Right lobe of liver (tissue), 6 donors: Measurements from ENCODE around the gene CDCA5. TPM values are rescaled to one million over a fixed set of nuclear protein-coding genes. Genes with fewer than 3 reads are reported as not detected.

Experiments used
- ATAC-seq, 4 donors: fragments of 200-7000 bp; cut with Tn5 transposase; one replicate each; pipeline ENCODE4 v1.9.1; 2020; ENCODE audit warnings: mild to moderate bottlenecking in 4 of 4, moderate library complexity in 4 of 4
- DNase-seq, 3 donors: peaks; one replicate each; pipeline ENCODE4 v3.0.0-alpha.2; 2020
- H3K27ac ChIP-seq, 3 donors: fragments of 200-600 bp; one replicate each; pipeline ENCODE4 v1.8.0; 2022
- H3K27me3 ChIP-seq, 2 donors: fragments of 200-600 bp; one replicate each; pipeline ENCODE4 v1.8.0; 2022
- H3K36me3 ChIP-seq, 4 donors: fragments of 200-600 bp; sonication (generic) in 1 of 4; one replicate each; pipeline versions ENCODE4 v1.5.1 to v1.8.0; 2017 to 2022; ENCODE audit warnings: control low read depth in 1 of 4
- H3K4me1 ChIP-seq, 4 donors: fragments of 200-600 bp; sonication (generic) in 1 of 4; one replicate each; pipeline versions ENCODE4 v1.5.1 to v1.8.0; 2017 to 2022; ENCODE audit warnings: control low read depth in 1 of 4
- H3K4me3 ChIP-seq, 3 donors: fragments of 200-600 bp; one replicate each; pipeline ENCODE4 v1.8.0; 2022
- H3K9me3 ChIP-seq, 4 donors: fragments of 200-600 bp; sonication (generic) in 1 of 4; one replicate each; pipeline versions ENCODE4 v1.5.1 to v1.8.0; 2017 to 2022; ENCODE audit warnings: control low read depth in 1 of 4
- POLR2A ChIP-seq: fragments of 450-650 bp; IDR thresholded peaks from one replicate; pipeline ENCODE4 v1.6.1; 2017; ENCODE audit warnings: antibody characterized with exemption, mild to moderate bottlenecking
- WGBS: methylation state at CpG from one replicate; pipeline ENCODE4 v1.1.6; 2018; ENCODE audit warnings: low coverage, low lambda C conversion rate; ENCODE audit not compliant: insufficient coverage; ENCODE audit errors: missing lambda C conversion rate; 5-methylcytosine and 5-hydroxymethylcytosine counted together
- intact Hi-C, 2 donors: fragments of 100-400 bp; cut with DNase I; formaldehyde crosslinking; loops; one replicate each; pipeline versions ENCODE4 v1.11.2 to v1.14.1; 2022
- total RNA-seq, 6 experiments: library from RNA; depleted of rRNA in 2 of 6; stranded (reverse); fragments of >200 nt in 2 of 6; fragmentation: NEBNext Ultra II Directional in 3 of 6; extraction: Animal tissue kit (Norgen Biotek cat#: 25700) in 3 of 6; gene quantifications; one replicate each; pipeline versions ENCODE4 v1.1.0 to v1.2.4, GENCODE V29; 2016 to 2023
- TF ChIP-seq, protein P1 (sequence below), 4 donors: fragments of 200-600 bp in 3 of 4; fragments of 450-650 bp in 1 of 4; IDR thresholded peaks; one replicate each; pipeline versions ENCODE4 v1.5.1 to v1.8.0; 2016 to 2022; ENCODE audit warnings: antibody characterized with exemption in 4 of 4, mild to moderate bottlenecking in 2 of 4
- donor health status: DM: no; HTN: yes; CAD: no.
- donor health status: DM: no; HTN: no; CAD: no.
- donor health status: DM: no; HTN: no; CAD: no.
- donor health status: DM: no; HTN: yes; CAD: no.
- donor health status: DM: no; HTN: yes; CAD: no.

CDCA5 gene
- total RNA-seq, 6 experiments from 2014 or later = 0.31 to 2.3 (median 1.0) TPM

DNA sequence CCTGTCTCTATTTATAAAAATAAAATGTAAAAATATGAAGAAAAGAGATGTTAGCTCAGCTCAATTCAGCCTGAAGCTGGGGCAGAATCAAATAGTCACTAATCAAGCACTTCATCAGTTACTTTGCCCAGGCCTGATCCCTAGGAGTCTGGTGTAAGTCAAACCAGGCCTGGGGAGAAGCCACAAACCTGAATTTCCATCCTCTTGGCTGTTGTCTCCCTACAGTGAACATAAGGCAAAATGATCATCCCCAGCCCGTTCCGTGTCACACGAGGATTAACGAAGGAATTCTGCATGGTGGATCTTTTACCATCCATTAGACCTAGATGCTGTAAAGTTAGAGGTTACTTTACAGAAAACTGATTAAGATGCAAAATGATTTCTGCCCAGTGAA lies 19.0 kb downstream of the CDCA5 start:
- intact Hi-C loops = no loop called here
- no peak overlapping the region for H3K4me3 ChIP-seq
- no peak overlapping the region for H3K27ac ChIP-seq
- H3K4me1 ChIP-seq = no peaks in the 10 kb centered on the region
- no peaks in the 10 kb centered on the region for H3K27me3 ChIP-seq
- no peak for ATAC-seq
- no peaks in the 10 kb centered on the region for H3K36me3 ChIP-seq
- WGBS = 100% methylated on average over 4 of the region's 4 CpGs
- H3K9me3 ChIP-seq = no peaks in the 10 kb centered on the region
- DNase-seq = no peak
- no peak for TF ChIP-seq POLR2A

DNA sequence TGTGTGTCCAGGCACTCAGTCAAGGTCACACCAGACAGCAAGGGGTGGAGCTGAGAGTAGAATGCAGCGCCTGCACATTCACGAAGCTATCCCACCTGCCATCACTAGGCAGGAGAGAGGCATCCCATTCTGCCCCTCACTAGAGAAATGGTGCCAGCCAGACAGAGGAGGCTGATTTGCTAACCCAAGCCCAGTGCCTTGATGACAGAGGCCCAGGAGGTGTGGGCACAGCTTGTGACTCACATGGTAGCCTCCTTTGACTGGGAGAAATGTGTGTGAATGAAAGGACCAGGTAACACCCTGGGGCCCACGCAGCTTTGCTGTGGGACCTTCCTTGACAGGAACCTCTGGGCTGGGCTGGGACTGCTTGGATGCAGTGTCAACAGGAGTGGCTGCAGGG lies 20.3 kb downstream of the CDCA5 start:
- TF ChIP-seq, protein P1, sequence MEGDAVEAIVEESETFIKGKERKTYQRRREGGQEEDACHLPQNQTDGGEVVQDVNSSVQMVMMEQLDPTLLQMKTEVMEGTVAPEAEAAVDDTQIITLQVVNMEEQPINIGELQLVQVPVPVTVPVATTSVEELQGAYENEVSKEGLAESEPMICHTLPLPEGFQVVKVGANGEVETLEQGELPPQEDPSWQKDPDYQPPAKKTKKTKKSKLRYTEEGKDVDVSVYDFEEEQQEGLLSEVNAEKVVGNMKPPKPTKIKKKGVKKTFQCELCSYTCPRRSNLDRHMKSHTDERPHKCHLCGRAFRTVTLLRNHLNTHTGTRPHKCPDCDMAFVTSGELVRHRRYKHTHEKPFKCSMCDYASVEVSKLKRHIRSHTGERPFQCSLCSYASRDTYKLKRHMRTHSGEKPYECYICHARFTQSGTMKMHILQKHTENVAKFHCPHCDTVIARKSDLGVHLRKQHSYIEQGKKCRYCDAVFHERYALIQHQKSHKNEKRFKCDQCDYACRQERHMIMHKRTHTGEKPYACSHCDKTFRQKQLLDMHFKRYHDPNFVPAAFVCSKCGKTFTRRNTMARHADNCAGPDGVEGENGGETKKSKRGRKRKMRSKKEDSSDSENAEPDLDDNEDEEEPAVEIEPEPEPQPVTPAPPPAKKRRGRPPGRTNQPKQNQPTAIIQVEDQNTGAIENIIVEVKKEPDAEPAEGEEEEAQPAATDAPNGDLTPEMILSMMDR (IDR thresholded peaks at IDR 0.05) = no peak
- no peak for TF ChIP-seq POLR2A
- ATAC-seq (no peak), DNase-seq (no peak)
- H3K27me3 ChIP-seq = no peaks in the 10 kb centered on the region
- no peaks in the 10 kb centered on the region for H3K9me3 ChIP-seq
- intact Hi-C loops = no loop called here
- no peak overlapping the region for H3K27ac ChIP-seq
- H3K4me3 ChIP-seq = no peak overlapping the region
- no peaks in the 10 kb centered on the region for H3K36me3 ChIP-seq
- H3K4me1 ChIP-seq = no peaks in the 10 kb centered on the region
- WGBS = no CpG with 5 or more reads among the region's 3 CpGs

DNA sequence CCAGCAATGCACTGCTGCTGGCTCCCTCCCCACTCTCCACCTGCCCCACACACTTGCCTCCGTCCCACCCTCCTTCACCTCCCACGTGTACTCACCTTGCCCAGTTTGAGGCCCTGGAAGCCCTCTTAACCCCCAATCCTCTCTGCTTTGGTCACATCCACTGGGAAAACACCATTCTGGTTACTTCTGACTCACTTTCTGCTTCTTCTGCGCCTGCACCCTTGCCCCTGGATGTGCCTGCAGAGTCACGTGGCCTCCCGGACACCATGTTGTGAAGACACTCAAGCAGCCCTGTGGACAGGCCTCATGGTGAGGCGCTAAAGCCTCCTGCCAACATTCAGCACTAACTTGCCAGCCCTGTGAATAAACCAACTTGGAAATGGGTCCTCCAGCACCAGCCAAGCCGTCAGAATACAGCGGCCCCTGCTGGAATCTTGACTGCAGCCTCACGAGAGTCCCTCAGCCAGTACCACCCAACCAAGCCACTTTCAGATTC lies 22.9 kb downstream of the CDCA5 start:
- H3K27me3 ChIP-seq = no peaks in the 10 kb centered on the region
- no peaks in the 10 kb centered on the region for H3K9me3 ChIP-seq
- DNase-seq = no peak
- no peak for TF ChIP-seq POLR2A
- TF ChIP-seq, protein P1 (IDR thresholded peaks at IDR 0.05) = no peak
- H3K27ac ChIP-seq = no peak overlapping the region
- ATAC-seq = peak in 1 of 4 donors; percentile 24
- no peaks in the 10 kb centered on the region for H3K4me1 ChIP-seq
- no peaks in the 10 kb centered on the region for H3K36me3 ChIP-seq
- H3K4me3 ChIP-seq = no peak overlapping the region
- WGBS = 74% methylated on average over 8 of the region's 9 CpGs
- intact Hi-C loops = no loop called here

DNA sequence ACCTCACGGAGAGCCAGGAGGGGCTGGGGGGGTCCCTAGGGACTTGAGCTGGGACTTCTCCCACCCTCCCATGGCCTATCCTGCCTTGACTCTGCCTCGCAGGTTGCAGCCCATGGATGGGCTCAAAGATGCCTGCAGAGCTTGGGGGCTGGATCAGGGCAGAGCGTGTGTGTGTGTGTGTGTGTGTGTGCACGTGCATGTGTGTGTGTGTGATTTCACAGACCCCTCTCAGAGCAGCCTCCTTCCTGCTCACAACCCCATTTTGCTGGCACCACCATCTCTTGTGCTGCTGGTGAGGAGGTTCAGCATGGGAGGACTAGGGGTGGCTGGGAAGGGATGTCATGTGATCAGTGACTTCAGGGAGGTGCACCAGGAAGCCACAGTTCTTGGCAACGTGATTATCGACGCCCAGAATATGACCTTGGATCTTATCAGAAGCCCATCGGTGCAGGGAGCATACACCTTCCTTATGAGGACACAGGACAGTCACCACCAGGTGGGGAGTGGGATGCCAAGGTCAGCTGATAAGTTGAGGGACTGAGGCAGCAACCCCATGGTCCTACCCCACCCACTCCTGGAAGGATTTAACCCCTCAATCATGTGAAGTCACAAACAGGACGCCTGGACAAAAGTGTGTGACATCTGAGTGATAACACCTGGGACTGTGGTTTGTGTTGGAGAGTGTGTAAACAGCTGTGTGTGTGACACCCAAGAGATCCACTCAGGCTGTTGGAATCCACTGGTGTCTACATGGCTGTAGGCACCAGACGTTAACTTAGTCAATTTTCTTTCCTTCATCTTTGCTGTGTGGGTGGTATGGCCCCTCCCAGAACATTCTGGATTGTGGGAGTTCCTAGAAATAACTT lies 23.6 kb downstream of the CDCA5 start:
- no peak for DNase-seq
- no peak overlapping the region for H3K27ac ChIP-seq
- no peaks in the 10 kb centered on the region for H3K4me1 ChIP-seq
- WGBS = 37% methylated on average over 3 of the region's 10 CpGs
- no peak overlapping the region for H3K4me3 ChIP-seq
- no peak for ATAC-seq
- no peaks in the 10 kb centered on the region for H3K27me3 ChIP-seq
- TF ChIP-seq, protein P1 (IDR thresholded peaks at IDR 0.05) = no peak
- no peak for TF ChIP-seq POLR2A
- no peaks in the 10 kb centered on the region for H3K36me3 ChIP-seq
- H3K9me3 ChIP-seq = no peaks in the 10 kb centered on the region
- intact Hi-C loops = no loop called here

DNA sequence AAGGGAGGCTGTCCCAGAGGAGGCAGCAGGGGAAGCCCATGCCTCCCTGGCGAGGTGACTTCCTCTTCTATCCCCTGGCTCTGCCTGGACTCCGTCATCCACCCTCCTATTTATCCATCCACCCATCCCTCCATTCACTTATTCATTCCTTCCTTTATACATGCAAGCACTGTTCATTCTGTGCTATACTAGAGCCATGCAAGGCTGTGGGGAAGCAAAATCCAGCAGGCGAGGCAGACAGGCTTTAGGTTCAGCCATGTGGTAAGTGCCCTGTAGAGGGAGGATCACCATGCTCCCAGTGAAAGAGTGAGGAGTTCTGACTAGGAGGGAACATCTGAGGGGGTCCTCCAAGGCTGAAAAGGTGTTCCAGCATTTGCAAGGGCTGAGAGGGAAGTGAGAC lies 24.3 kb downstream of the CDCA5 start:
- whole genome bisulfite sequencing = 64% methylated on average over 3 of the region's 3 CpGs
- Histone ChIP-seq H3K9me3 (no peaks in the 10 kb centered on the region), H3K27ac (no peak overlapping the region), H3K27me3 (no peaks in the 10 kb centered on the region), H3K4me3 (no peak overlapping the region), H3K36me3 (no peaks in the 10 kb centered on the region), H3K4me1 (no peaks in the 10 kb centered on the region)
- intact Hi-C loops = no loop called here
- TF ChIP-seq POLR2A = no peak
- TF ChIP-seq, protein P1 (IDR thresholded peaks at IDR 0.05) = no peak
- ATAC-seq (no peak), DNase-seq (no peak)
